SU-DHL-6 (cell line): ENCODE results near the gene RASGRF2.

Experiments used
- H2AFZ ChIP-seq: fragments of 200-600 bp; sonication (generic); 2 replicates; pipeline ENCODE4 v1.6.1; 2014; ENCODE audit warnings: low read depth, mild to moderate bottlenecking, moderate library complexity, mixed read lengths, antibody characterized with exemption, low read length; ENCODE audit not compliant: severe bottlenecking
- H3F3A ChIP-seq: fragments of 200-600 bp; shearing (Covaris generic); 2 replicates; pipeline ENCODE4 v1.6.0; 2016; ENCODE audit warnings: antibody characterized with exemption, mild to moderate bottlenecking; ENCODE audit not compliant: insufficient read depth
- H3K27ac ChIP-seq: fragments of 200-600 bp; sonication (generic); 2 replicates; pipeline ENCODE4 v1.5.1; 2016; ENCODE audit warnings: low read depth, mild to moderate bottlenecking, low read length, moderate library complexity, mixed read lengths
- H3K27me3 ChIP-seq: fragments of 200-600 bp; sonication (generic), shearing (Covaris generic); 2 replicates; pipeline ENCODE4 v1.6.0; 2014; ENCODE audit warnings: mild to moderate bottlenecking, low read length
- H3K36me3 ChIP-seq: fragments of 200-600 bp; sonication (generic); 2 replicates; pipeline ENCODE4 v1.6.1; 2014; ENCODE audit warnings: mild to moderate bottlenecking, low read length, mixed read lengths
- H3K4me2 ChIP-seq: fragments of 300-600, 200-600 bp; shearing (Covaris generic), sonication (generic); 2 replicates; pipeline ENCODE4 v1.6.0; 2014; ENCODE audit warnings: low read length, low read depth, mild to moderate bottlenecking; ENCODE audit not compliant: poor library complexity, severe bottlenecking
- H3K4me3 ChIP-seq: fragments of 200-600 bp; sonication (generic); 2 replicates; pipeline ENCODE4 v1.5.1; 2014; ENCODE audit warnings: antibody characterized with exemption, low read length, mild to moderate bottlenecking, mixed read lengths; ENCODE audit not compliant: insufficient read depth, poor library complexity, severe bottlenecking
- H3K79me2 ChIP-seq: fragments of 200-600 bp; sonication (generic); 2 replicates; pipeline ENCODE4 v1.6.1; 2014; ENCODE audit warnings: mild to moderate bottlenecking, low read length, moderate library complexity; ENCODE audit not compliant: insufficient read depth
- H3K9ac ChIP-seq: fragments of 200-600 bp; sonication (generic); 2 replicates; pipeline ENCODE4 v1.7.0; 2014; ENCODE audit warnings: mild to moderate bottlenecking, low read length
- H3K9me2 ChIP-seq: fragments of 200-600 bp; sonication (generic); replicated peaks from 2 replicates; pipeline ENCODE4 v1.6.1; 2014; ENCODE audit warnings: low read length; ENCODE audit not compliant: insufficient read depth
- H3K9me3 ChIP-seq: fragments of 200-600 bp; sonication (generic); 2 replicates; pipeline ENCODE4 v1.6.1; 2014; ENCODE audit warnings: low read length, mixed read lengths; ENCODE audit not compliant: insufficient read depth
- H4K20me1 ChIP-seq: fragments of 200-600 bp; sonication (generic); 2 replicates; pipeline ENCODE4 v1.6.1; 2014; ENCODE audit warnings: low read depth, mild to moderate bottlenecking, antibody characterized with exemption, low read length, moderate library complexity, mixed read lengths
- EZH2phosphoT487 ChIP-seq: fragments of 200-600 bp; sonication (generic), shearing (Covaris generic); conservative IDR thresholded peaks from 2 replicates; pipeline ENCODE4 v1.6.1; 2018; ENCODE audit warnings: mild to moderate bottlenecking, antibody characterized with exemption, low read length, moderate library complexity, mixed read lengths
- TF ChIP-seq, protein P1 (sequence below): fragments of 200-600 bp; sonication (generic); IDR thresholded peaks from one replicate; pipeline ENCODE4 v1.5.1; 2017; ENCODE audit warnings: antibody characterized with exemption, mild to moderate bottlenecking, low read length, moderate library complexity; ENCODE audit not compliant: insufficient read depth, poor library complexity, severe bottlenecking

Gene RASGRF2

GRCh38 chr5:81140943-81141342 is 180.8 kb downstream of the RASGRF2 start:
- no peaks in the 10 kb centered on the region for H4K20me1 ChIP-seq
- H3K27ac ChIP-seq: no peak overlapping the region
- H3K4me2 ChIP-seq: no peak overlapping the region

GRCh38 chr5:81142108-81142507 is 181.9 kb downstream of the RASGRF2 start:
- H2AFZ ChIP-seq: no peak overlapping the region
- H3F3A ChIP-seq: no peaks in the 10 kb centered on the region
- no peak overlapping the region for H3K4me2 ChIP-seq

More at GRCh38 chr5:81140943-81141342, 180.8 kb downstream of the RASGRF2 start:
- no peaks in the 10 kb centered on the region for H3K79me2 ChIP-seq
- H3K36me3 ChIP-seq: no peaks in the 10 kb centered on the region
- H3K9ac ChIP-seq: no peak overlapping the region
- no peaks in the 10 kb centered on the region for H3F3A ChIP-seq
- no peak overlapping the region for H2AFZ ChIP-seq
- no peaks in the 10 kb centered on the region for H3K9me2 ChIP-seq
- no peaks in the 10 kb centered on the region for H3K27me3 ChIP-seq
- no peak overlapping the region for H3K4me3 ChIP-seq
- TF ChIP-seq, protein P1, sequence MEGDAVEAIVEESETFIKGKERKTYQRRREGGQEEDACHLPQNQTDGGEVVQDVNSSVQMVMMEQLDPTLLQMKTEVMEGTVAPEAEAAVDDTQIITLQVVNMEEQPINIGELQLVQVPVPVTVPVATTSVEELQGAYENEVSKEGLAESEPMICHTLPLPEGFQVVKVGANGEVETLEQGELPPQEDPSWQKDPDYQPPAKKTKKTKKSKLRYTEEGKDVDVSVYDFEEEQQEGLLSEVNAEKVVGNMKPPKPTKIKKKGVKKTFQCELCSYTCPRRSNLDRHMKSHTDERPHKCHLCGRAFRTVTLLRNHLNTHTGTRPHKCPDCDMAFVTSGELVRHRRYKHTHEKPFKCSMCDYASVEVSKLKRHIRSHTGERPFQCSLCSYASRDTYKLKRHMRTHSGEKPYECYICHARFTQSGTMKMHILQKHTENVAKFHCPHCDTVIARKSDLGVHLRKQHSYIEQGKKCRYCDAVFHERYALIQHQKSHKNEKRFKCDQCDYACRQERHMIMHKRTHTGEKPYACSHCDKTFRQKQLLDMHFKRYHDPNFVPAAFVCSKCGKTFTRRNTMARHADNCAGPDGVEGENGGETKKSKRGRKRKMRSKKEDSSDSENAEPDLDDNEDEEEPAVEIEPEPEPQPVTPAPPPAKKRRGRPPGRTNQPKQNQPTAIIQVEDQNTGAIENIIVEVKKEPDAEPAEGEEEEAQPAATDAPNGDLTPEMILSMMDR: no peak
- no peak for TF ChIP-seq EZH2phosphoT487
- H3K9me3 ChIP-seq: no peaks in the 10 kb centered on the region

DNA sequence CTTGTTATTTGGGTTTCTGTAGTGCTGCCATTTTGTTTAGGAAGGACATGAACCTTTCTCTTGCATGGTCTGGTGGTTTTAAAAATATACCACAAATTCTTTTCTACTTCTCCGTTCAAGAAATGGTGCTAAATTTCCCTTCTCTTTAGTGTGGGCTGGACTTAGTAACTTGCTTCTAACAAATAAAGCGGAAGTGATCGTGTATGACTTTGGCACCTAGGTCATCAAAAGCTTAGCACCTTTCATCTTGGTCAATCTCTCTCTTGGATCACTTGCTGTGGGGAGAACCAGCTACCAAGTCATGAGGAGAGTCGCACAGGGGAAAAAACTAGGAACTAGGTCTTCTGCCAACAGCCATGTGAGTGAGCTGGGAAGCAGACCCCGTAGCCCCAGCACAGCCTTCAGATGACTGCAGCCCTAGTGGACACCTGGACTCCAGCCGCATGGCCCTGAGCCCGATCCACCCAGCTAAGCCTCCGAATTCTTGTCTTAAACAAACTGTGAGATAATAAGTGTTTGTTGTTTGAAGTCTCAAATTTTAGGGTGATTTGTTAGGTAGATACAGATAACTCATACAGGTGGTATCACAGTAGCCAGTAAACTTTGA is 185.3 kb downstream of the RASGRF2 start:
- no peak overlapping the region for H3K27ac ChIP-seq
- H4K20me1 ChIP-seq: no peaks in the 10 kb centered on the region
- H3K9ac ChIP-seq: no peak overlapping the region
- H3F3A ChIP-seq: no peaks in the 10 kb centered on the region
- H3K9me3 ChIP-seq: no peaks in the 10 kb centered on the region
- H3K27me3 ChIP-seq: no peaks in the 10 kb centered on the region
- no peak overlapping the region for H2AFZ ChIP-seq
- H3K9me2 ChIP-seq: no peaks in the 10 kb centered on the region
- H3K36me3 ChIP-seq: no peaks in the 10 kb centered on the region
- no peaks in the 10 kb centered on the region for H3K79me2 ChIP-seq
- no peak overlapping the region for H3K4me2 ChIP-seq
- no peak for TF ChIP-seq EZH2phosphoT487
- TF ChIP-seq, protein P1: no peak
- no peak overlapping the region for H3K4me3 ChIP-seq

More at GRCh38 chr5:81142108-81142507, 181.9 kb downstream of the RASGRF2 start:
- Histone ChIP-seq H3K9me3 (no peaks in the 10 kb centered on the region), H3K79me2 (no peaks in the 10 kb centered on the region), H3K9ac (no peak overlapping the region), H3K27ac (no peak overlapping the region), H3K36me3 (no peaks in the 10 kb centered on the region), H4K20me1 (no peaks in the 10 kb centered on the region), H3K27me3 (no peaks in the 10 kb centered on the region), H3K9me2 (no peaks in the 10 kb centered on the region), H3K4me3 (no peak overlapping the region)
- TF ChIP-seq EZH2phosphoT487: no peak
- TF ChIP-seq, protein P1: no peak
